Measurements from ENCODE around the gene HOXB1.
A peak's percentile ranks its signal among the peaks of the same experiment; 100 is the strongest.

DNA sequence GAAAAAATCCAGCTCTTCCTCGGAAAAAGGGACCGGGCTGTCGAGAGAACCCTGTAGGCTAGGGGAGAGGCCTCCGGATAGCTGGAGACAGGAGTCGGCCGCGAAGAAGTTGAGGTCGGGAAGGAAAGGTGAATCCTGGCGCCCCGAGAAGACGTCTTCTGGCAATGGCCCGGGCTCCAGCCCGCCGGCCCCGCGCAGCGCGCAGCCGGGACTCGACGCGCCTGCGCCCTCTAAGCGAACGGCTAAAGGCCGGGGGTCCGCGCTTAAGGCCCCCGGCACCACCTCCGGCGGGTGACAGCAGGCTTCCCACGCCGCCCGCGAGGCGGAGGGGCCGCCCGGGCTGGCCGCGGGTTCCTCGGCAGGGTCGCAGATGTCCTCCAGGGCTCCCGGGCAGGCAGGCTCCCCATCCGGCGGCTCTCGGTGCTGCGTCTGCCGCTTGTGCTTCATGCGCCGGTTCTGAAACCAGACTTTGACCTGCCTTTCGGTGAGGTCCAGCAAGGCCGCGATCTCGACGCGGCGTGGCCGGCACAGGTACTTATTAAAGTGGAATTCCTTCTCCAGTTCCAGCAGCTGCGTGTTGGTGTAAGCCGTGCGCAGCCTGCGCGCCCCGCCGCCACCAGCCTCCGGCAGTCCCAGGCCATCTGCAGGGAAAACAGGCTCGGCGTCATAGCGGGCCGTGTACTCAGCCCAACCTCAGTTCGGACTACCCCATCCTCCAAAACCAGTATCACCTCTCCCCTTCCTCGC is 12.5 kb upstream of the HOXB1 start:
- TF ChIP-seq SUZ12 (IDR thresholded peaks at IDR 0.05; ENCODE audit: extremely low read depth, insufficient read depth, insufficient read length) (peak; percentile 76), YY1 (IDR thresholded peaks at IDR 0.05; ENCODE audit: insufficient read depth, insufficient read length) (no peak)

All from NT2/D1 (cell line).